ENCODE data around the gene CPXM1.
A peak's percentile ranks its signal among the peaks of the same experiment; 100 is the strongest.
"Not testable (repeated sequence)": the region's sequence is repeated elsewhere in the genome, so short reads cannot be mapped to it uniquely, and the experiment has no call there.

CPXM1 gene

DNA sequence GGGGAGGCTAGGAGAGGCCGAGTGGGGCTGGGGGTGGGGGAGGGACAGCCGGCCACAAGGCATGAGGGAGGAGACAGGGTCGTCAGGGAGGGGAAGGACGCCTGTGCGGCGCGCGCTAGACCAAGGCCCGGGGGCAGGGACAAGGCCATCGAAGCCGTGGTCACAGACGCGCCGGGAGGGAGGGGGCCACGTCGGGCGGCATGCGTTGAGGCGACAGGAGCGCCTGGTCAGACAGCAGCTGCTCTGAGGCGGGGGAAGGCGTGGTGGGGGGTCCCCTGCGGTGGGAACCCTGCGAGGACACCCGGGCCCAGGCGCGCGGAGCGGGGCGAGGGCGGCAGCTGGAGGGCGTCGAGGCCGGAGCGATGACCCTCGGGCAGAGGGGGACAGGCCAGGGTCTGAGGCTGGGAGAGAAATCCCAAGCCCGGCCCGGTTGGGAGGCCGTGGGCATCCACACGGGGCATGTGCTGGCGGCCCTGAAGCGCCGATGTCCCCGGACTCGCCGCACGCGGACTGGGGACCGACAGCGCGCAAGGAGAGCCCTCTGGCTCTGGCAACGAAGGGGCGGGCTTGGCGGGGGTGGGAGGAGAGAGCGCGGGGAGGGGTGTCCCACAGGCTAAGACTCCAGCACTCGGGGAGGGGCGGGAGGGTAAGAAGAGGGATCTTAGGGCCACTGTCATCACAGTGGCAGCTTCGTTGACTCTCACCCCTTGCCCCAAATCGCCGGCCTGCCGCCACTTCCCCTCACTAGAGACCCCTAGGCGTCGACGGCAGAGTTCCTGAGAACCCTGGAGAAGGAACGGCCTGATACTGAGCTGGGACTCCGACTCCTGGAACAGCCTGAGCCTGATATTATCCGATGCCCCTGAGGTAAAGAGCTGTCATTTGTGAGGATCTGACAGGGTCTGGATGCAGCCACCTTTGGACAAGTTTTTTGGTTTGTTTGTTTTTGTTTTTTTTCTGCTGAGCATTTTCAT is 20.8 kb upstream of the CPXM1 start:
- DNase-seq = peak; percentile 22

GRCh38 chr20:2820084-2820895 is 19.9 kb upstream of the CPXM1 start:
- no peak for DNase-seq

GRCh38 chr20:2817891-2818595 is 17.6 kb upstream of the CPXM1 start:
- no peak for DNase-seq

DNA sequence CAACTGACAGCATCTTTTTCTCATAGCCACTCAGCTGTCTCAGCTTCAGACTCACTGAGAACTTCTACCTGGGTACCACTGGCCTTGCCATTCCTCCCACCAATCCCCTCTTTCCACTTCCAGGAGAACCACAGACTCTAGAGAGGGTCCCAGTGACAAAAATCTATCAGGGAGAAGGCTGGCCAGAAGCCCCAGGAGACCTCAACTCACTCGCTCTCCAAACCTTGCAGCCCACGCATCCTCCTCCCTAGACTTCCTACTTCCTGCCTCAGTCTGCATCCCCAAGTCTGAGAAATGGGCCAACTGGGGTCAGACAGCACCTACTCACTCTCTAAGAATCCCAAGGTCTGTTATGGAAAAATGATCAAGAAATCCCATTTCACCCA is 16.9 kb upstream of the CPXM1 start:
- DNase-seq = no peak

DNA sequence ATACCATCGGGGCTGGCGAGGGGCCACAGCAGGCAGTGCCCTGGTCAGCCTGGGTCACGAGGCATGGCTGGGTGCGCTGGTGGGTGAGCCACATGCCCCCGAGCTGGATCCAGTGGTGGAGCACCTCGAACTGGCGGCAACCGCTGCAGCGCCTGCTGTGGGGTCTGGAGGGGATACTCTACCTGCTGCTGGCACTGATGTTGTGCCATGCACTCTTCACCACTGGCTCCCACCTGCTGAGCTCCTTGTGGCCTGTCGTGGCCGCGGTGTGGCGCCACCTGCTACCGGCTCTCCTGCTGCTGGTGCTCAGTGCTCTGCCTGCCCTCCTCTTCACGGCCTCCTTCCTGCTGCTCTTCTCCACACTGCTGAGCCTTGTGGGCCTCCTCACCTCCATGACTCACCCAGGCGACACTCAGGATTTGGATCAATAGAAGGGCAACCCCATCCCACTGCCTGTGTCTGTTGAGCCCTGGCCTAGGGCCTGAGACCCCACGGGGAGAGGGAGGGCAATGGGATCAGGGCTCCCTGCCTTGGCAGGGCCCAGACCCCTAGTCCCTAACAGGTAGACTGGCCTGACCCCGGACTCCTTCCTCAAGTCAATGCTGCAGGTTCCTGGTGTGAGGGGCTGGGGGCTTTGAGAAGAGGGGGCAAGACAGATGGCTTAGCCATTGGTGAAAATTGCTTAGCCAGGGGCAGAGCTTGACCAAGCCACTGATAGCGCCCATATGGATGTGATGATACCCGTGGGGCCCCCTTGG is 16.3 kb upstream of the CPXM1 start:
- peak; percentile 21 for DNase-seq

- DNase-seq = no peak
These were observed 15.7 kb upstream of the CPXM1 start, which contains the start of gene TMEM239 for GRCh38 chr20:2816030-2816582. Gene TMEM239 (plus strand): TSS chr20:2816364. CDS start chr20:2816555, 191 bp downstream.

DNA sequence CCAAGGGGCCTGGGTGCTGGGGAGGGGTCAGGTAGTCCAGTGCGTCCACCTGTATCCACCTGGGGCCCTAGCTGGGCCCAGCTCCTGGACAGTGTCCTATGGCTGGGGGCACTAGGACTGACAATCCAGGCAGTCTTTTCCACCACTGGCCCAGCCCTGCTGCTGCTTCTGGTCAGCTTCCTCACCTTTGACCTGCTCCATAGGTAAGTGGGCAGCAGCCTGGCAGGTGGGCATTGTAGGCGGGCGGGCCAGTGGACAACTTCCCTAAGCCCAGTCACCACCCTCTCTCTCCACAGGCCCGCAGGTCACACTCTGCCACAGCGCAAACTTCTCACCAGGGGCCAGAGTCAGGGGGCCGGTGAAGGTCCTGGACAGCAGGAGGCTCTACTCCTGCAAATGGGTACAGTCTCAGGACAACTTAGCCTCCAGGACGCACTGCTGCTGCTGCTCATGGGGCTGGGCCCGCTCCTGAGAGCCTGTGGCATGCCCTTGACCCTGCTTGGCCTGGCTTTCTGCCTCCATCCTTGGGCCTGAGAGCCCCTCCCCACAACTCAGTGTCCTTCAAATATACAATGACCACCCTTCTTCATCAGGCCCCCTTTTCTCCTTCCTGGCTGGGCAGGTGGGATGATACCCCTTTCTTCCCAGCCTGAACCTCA is 14.9 kb upstream of the CPXM1 start:
- DNase-seq = no peak

GRCh38 chr20:2814587-2815051 is 14.2 kb upstream of the CPXM1 start, which contains the start of gene C20orf141:
Gene C20orf141 (plus strand): TSS chr20:2814987. CDS start chr20:2815185, 198 bp downstream.
- DNase-seq = no peak

DNA sequence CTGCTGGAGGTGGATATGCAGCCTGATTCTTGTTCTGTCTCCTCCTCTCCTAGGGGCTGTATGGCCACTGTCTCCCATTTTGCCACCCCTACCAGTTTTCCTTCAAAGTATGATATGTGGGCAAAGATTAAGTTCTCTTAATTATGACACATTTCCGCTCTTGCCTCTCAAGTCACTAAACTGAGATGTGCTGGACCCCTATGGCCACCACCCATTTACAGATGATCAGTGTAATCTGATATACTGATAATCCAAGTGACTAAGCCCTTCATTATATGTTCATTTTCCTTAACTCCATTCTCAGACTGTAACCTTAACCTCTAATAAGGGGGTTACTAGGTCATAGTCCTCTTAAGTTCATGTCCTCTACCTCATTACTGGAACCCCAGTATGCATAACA is 13.6 kb upstream of the CPXM1 start:
- no peak for DNase-seq

- no peak for DNase-seq
These were observed 11.8 kb upstream of the CPXM1 start for GRCh38 chr20:2812189-2812588.

- no peak for DNase-seq
These were observed 9.3 kb upstream of the CPXM1 start for GRCh38 chr20:2809690-2810089.

GRCh38 chr20:2807929-2808328 is 7.5 kb upstream of the CPXM1 start:
- not testable (repeated sequence) for DNase-seq

GRCh38 chr20:2807019-2807418 is 6.6 kb upstream of the CPXM1 start:
- no peak for DNase-seq

DNA sequence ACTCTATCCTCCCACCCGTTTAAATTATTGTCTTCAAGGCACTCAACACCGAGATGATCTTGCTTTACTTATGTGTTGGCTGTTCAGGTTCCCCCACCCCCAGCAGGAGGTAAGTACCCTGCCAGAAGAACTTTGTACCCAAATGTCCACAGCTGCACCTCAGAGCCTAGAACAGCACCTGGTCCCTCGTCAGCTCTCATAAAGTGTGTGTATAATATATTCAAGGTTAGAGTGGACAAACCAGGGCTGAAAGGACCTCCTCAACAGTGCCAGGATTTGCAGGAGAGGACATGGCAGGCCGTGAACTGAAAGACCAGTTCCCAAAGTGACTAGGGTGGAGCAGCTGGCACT is 5.9 kb upstream of the CPXM1 start:
- DNase-seq = no peak

GRCh38 chr20:2805689-2806350 is 5.4 kb upstream of the CPXM1 start:
- DNase-seq = no peak

GRCh38 chr20:2804852-2805688 is 4.6 kb upstream of the CPXM1 start:
- no peak for DNase-seq

GRCh38 chr20:2804041-2804828 is 3.8 kb upstream of the CPXM1 start:
- no peak for DNase-seq

- no peak for DNase-seq
These were observed 880 bp upstream of the CPXM1 start for GRCh38 chr20:2801286-2801728.
